H1 (cell line): ENCODE measurements around the gene SLC8A1. TPM values are rescaled to one million over a fixed set of nuclear protein-coding genes. Genes with fewer than 3 reads are reported as not detected.

Source experiments
- RXRA ChIP-seq: IDR thresholded peaks from 2 replicates; pipeline ENCODE4 v1.6.1; 2011; ENCODE audit warnings: low read depth, mild to moderate bottlenecking, low read length, moderate library complexity; ENCODE audit not compliant: insufficient read depth
- polyA plus RNA-seq, 7 experiments: library from polyadenylated mRNA; depleted of rRNA in 3 of 7; stranded (reverse) in 5 of 7; unstranded in 2 of 7; fragments of >200 nt in 5 of 7; fragments of 200-250 nt in 2 of 7; gene quantifications; 1 replicate in 5 of 7; 2 replicates in 1 of 7; 4 replicates in 1 of 7; pipeline versions ENCODE4 v1.2.1 to v1.2.3, GENCODE V29; 2011 to 2013; ENCODE audit warnings: missing spikeins in 2 of 7, mixed read lengths in 2 of 7
- total RNA-seq: library from RNA; stranded (reverse); fragmentation: NEBNext Ultra II Directional; extraction: Animal tissue kit (Norgen Biotek cat#: 25700); gene quantifications from 2 replicates; pipeline ENCODE4 v1.2.1, GENCODE V29; 2021

The SLC8A1 gene
- total and polyA plus RNA-seq, 2 of the 8 experiments (the other 6 are each of a cell fraction or from before 2014, with no cell fraction given): 0.68 to 3.6 TPM

GRCh38 chr2:40321822-40322221 lies 130.1 kb downstream of the SLC8A1 start (continued):
- TF ChIP-seq RXRA: no peak
